ENCODE results near the gene KLF12. TPM values are rescaled to one million over a fixed set of nuclear protein-coding genes. Genes with fewer than 3 reads are reported as not detected.

The KLF12 gene
- total RNA-seq, 1 donor from 2014 or later = 25.3 TPM

- H4K20me1 ChIP-seq (ENCODE audit: insufficient read depth, low read length) = peaks cover 55% of the 10 kb centered on the region
- no peak overlapping the region for H3K4me3 Mint-ChIP-seq (ENCODE audit: unreplicated experiment)
- no peak overlapping the region for H2AFZ ChIP-seq (ENCODE audit: low read depth, low read length)
- H3K9me3 Mint-ChIP-seq (ENCODE audit: unreplicated experiment) = no peaks in the 10 kb centered on the region
- H3K27ac Mint-ChIP-seq (ENCODE audit: unreplicated experiment) = no peak overlapping the region
- H3K27ac ChIP-seq (ENCODE audit: low read depth, low read length) = no peak overlapping the region
- FAIRE-seq = no peak
- no peaks in the 10 kb centered on the region for H3K27me3 ChIP-seq (ENCODE audit: insufficient read depth, low read length)
- no peaks in the 10 kb centered on the region for H3K36me3 ChIP-seq (ENCODE audit: insufficient read depth, low read length)
- peaks cover 8% of the 10 kb centered on the region for H3K4me1 ChIP-seq (ENCODE audit: insufficient read depth, low read length)
- no peaks in the 10 kb centered on the region for H3K9me3 ChIP-seq (ENCODE audit: insufficient read depth, low read depth, low read length)
- H3K79me2 ChIP-seq (ENCODE audit: insufficient read depth, low read length) = peaks cover 89% of the 10 kb centered on the region
- H3K4me1 Mint-ChIP-seq (ENCODE audit: low read depth, unreplicated experiment) = peaks cover 10% of the 10 kb centered on the region
- H3K4me2 ChIP-seq (ENCODE audit: low read length) = no peak overlapping the region
- H3K9ac ChIP-seq (ENCODE audit: low read length) = no peak overlapping the region
- no peak overlapping the region for H3K4me3 ChIP-seq (ENCODE audit: insufficient read depth, low read depth, low read length)
- no peaks in the 10 kb centered on the region for H3K36me3 Mint-ChIP-seq (ENCODE audit: low read depth, unreplicated experiment)
- TF ChIP-seq EZH2 (IDR thresholded peaks at IDR 0.05; ENCODE audit: insufficient read depth, low read length) (no peak), CTCF (IDR thresholded peaks at IDR 0.05; ENCODE audit: insufficient read depth, low read depth, low read length) (no peak)
- H3K27me3 Mint-ChIP-seq (ENCODE audit: low read depth, unreplicated experiment) = no peaks in the 10 kb centered on the region
- DNase-seq (ENCODE audit: low read depth) = peak; percentile 59
Measured at GRCh38 chr13:74093691-74094090, 40.5 kb downstream of the KLF12 start.

GRCh38 chr13:74092711-74093110 is 41.5 kb downstream of the KLF12 start:
- Histone ChIP-seq H3K36me3 (ENCODE audit: insufficient read depth, low read length) (no peaks in the 10 kb centered on the region), H3K4me3 (ENCODE audit: insufficient read depth, low read depth, low read length) (no peak overlapping the region), H4K20me1 (ENCODE audit: insufficient read depth, low read length) (peaks cover 55% of the 10 kb centered on the region), H3K9me3 (ENCODE audit: insufficient read depth, low read depth, low read length) (no peaks in the 10 kb centered on the region), H2AFZ (ENCODE audit: low read depth, low read length) (no peak overlapping the region), H3K79me2 (ENCODE audit: insufficient read depth, low read length) (peaks cover 89% of the 10 kb centered on the region), H3K27me3 (ENCODE audit: insufficient read depth, low read length) (no peaks in the 10 kb centered on the region), H3K9ac (ENCODE audit: low read length) (no peak overlapping the region), H3K4me1 (ENCODE audit: insufficient read depth, low read length) (peaks cover 8% of the 10 kb centered on the region), H3K27ac (ENCODE audit: low read depth, low read length) (no peak overlapping the region), H3K4me2 (ENCODE audit: low read length) (no peak overlapping the region)
- H3K4me1 Mint-ChIP-seq (ENCODE audit: low read depth, unreplicated experiment) = peaks cover 10% of the 10 kb centered on the region
- TF ChIP-seq CTCF (IDR thresholded peaks at IDR 0.05; ENCODE audit: insufficient read depth, low read depth, low read length) = no peak
- TF ChIP-seq EZH2 (IDR thresholded peaks at IDR 0.05; ENCODE audit: insufficient read depth, low read length) = no peak
- FAIRE-seq = no peak
- DNase-seq (ENCODE audit: low read depth) = no peak
- no peaks in the 10 kb centered on the region for H3K36me3 Mint-ChIP-seq (ENCODE audit: low read depth, unreplicated experiment)
- no peaks in the 10 kb centered on the region for H3K27me3 Mint-ChIP-seq (ENCODE audit: low read depth, unreplicated experiment)
- H3K27ac Mint-ChIP-seq (ENCODE audit: unreplicated experiment) = no peak overlapping the region
- H3K9me3 Mint-ChIP-seq (ENCODE audit: unreplicated experiment) = no peaks in the 10 kb centered on the region
- H3K4me3 Mint-ChIP-seq (ENCODE audit: unreplicated experiment) = no peak overlapping the region

- H3K79me2 ChIP-seq (ENCODE audit: insufficient read depth, low read length) = peaks cover 87% of the 10 kb centered on the region
- H3K27me3 ChIP-seq (ENCODE audit: insufficient read depth, low read length) = no peaks in the 10 kb centered on the region
- H3K9me3 Mint-ChIP-seq (ENCODE audit: unreplicated experiment) = no peaks in the 10 kb centered on the region
- H2AFZ ChIP-seq (ENCODE audit: low read depth, low read length) = no peak overlapping the region
- H3K4me1 Mint-ChIP-seq (ENCODE audit: low read depth, unreplicated experiment) = peaks cover 10% of the 10 kb centered on the region
- peaks cover 3% of the 10 kb centered on the region for H3K36me3 Mint-ChIP-seq (ENCODE audit: low read depth, unreplicated experiment)
- H3K9me3 ChIP-seq (ENCODE audit: insufficient read depth, low read depth, low read length) = no peaks in the 10 kb centered on the region
- no peak for TF ChIP-seq EZH2 (IDR thresholded peaks at IDR 0.05; ENCODE audit: insufficient read depth, low read length)
- no peak for TF ChIP-seq CTCF (IDR thresholded peaks at IDR 0.05; ENCODE audit: insufficient read depth, low read depth, low read length)
- no peak overlapping the region for H3K4me3 Mint-ChIP-seq (ENCODE audit: unreplicated experiment)
- DNase-seq (ENCODE audit: low read depth) = no peak
- no peaks in the 10 kb centered on the region for H3K36me3 ChIP-seq (ENCODE audit: insufficient read depth, low read length)
- no peak for FAIRE-seq
- H3K27ac Mint-ChIP-seq (ENCODE audit: unreplicated experiment) = no peak overlapping the region
- peaks cover 8% of the 10 kb centered on the region for H3K4me1 ChIP-seq (ENCODE audit: insufficient read depth, low read length)
- no peak overlapping the region for H3K27ac ChIP-seq (ENCODE audit: low read depth, low read length)
- peaks cover 50% of the 10 kb centered on the region for H4K20me1 ChIP-seq (ENCODE audit: insufficient read depth, low read length)
- H3K4me3 ChIP-seq (ENCODE audit: insufficient read depth, low read depth, low read length) = no peak overlapping the region
- no peaks in the 10 kb centered on the region for H3K27me3 Mint-ChIP-seq (ENCODE audit: low read depth, unreplicated experiment)
- no peak overlapping the region for H3K9ac ChIP-seq (ENCODE audit: low read length)
- no peak overlapping the region for H3K4me2 ChIP-seq (ENCODE audit: low read length)
Measured at GRCh38 chr13:74090869-74091605, 43.2 kb downstream of the KLF12 start.
